Erythroblast (primary cell): Measurements from ENCODE around the gene ARHGEF33.

ENCODE experiments used
- GATA1 ChIP-seq: IDR thresholded peaks from 2 replicates; pipeline ENCODE4 v1.6.1; 2011; ENCODE audit warnings: low read depth, mild to moderate bottlenecking, control low read depth, low read length, moderate library complexity
- POLR2A ChIP-seq: IDR thresholded peaks from 2 replicates; pipeline ENCODE4 v1.6.1; 2011; ENCODE audit warnings: mild to moderate bottlenecking, low read length

DNA sequence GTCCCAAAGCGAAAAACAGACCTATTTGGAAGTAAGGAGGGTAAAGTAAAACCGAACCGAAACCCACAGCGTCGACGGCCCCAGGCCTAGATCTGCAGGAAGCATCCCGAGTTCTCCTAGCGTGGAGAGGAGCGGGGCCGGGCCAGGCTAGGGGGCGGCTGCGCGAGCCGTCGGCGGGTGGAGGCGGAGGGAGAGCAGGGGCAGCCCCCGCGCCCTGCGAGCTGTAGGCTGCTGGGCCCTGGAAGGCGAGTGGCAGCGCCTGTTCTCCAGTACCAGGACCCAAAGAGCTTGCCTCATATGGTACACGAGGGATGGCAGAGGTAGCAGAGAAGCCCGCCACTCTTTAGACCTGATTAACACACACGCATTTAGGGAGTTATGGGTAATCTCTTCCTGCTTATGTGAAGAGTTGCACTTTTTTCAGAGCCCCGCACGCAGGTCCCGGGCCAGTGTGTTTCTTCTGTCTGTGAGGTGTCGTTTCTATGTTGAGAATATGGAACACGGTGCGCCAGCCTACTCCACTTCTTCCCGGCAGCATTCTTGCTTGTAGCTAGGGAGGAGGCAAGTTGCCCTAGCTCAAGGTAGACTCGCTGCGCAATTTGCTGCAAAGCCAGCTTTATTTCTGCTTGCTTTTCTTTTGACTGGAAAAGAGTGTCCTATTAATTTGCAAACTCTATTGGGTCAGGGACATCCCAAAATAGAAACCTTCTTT lies 71.1 kb downstream of the ARHGEF33 start:
- no peak for TF ChIP-seq POLR2A
- TF ChIP-seq GATA1, result no peak
